Measurements from ENCODE around the gene RNF149. TPM values are rescaled to one million over a fixed set of nuclear protein-coding genes. Genes with fewer than 3 reads are reported as not detected.

The RNF149 gene
- total RNA-seq, 1 donor from 2014 or later: 32.0 TPM

- H3K4me3 Mint-ChIP-seq (ENCODE audit: unreplicated experiment): no peak overlapping the region
- TF ChIP-seq, protein P1, sequence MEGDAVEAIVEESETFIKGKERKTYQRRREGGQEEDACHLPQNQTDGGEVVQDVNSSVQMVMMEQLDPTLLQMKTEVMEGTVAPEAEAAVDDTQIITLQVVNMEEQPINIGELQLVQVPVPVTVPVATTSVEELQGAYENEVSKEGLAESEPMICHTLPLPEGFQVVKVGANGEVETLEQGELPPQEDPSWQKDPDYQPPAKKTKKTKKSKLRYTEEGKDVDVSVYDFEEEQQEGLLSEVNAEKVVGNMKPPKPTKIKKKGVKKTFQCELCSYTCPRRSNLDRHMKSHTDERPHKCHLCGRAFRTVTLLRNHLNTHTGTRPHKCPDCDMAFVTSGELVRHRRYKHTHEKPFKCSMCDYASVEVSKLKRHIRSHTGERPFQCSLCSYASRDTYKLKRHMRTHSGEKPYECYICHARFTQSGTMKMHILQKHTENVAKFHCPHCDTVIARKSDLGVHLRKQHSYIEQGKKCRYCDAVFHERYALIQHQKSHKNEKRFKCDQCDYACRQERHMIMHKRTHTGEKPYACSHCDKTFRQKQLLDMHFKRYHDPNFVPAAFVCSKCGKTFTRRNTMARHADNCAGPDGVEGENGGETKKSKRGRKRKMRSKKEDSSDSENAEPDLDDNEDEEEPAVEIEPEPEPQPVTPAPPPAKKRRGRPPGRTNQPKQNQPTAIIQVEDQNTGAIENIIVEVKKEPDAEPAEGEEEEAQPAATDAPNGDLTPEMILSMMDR (IDR thresholded peaks at IDR 0.05; ENCODE audit: unreplicated experiment): no peak
- peaks cover 8% of the 10 kb centered on the region for H3K4me1 Mint-ChIP-seq (ENCODE audit: unreplicated experiment)
- H3K27me3 Mint-ChIP-seq (ENCODE audit: unreplicated experiment): no peaks in the 10 kb centered on the region
- peaks cover 28% of the 10 kb centered on the region for H3K36me3 Mint-ChIP-seq (ENCODE audit: low read depth, unreplicated experiment)
- H3K27ac Mint-ChIP-seq (ENCODE audit: unreplicated experiment): no peak overlapping the region
- DNase-seq (ENCODE audit: low spot score): no peak
- no peaks in the 10 kb centered on the region for H3K9me3 Mint-ChIP-seq (ENCODE audit: unreplicated experiment)
Observed at GRCh38 chr2:101281482-101281881, 27.0 kb downstream of the RNF149 start.

GRCh38 chr2:101278925-101279324, 29.6 kb downstream of the RNF149 start:
- no peaks in the 10 kb centered on the region for H3K27me3 Mint-ChIP-seq (ENCODE audit: unreplicated experiment)

GRCh38 chr2:101277111-101277510, 31.4 kb downstream of the RNF149 start:
- no peak overlapping the region for H3K27ac Mint-ChIP-seq (ENCODE audit: unreplicated experiment)
- peaks cover 8% of the 10 kb centered on the region for H3K4me1 Mint-ChIP-seq (ENCODE audit: unreplicated experiment)
- peaks cover 25% of the 10 kb centered on the region for H3K36me3 Mint-ChIP-seq (ENCODE audit: low read depth, unreplicated experiment)
- DNase-seq (ENCODE audit: low spot score): no peak
- TF ChIP-seq, protein P1 (IDR thresholded peaks at IDR 0.05; ENCODE audit: unreplicated experiment): no peak
- H3K4me3 Mint-ChIP-seq (ENCODE audit: unreplicated experiment): no peak overlapping the region
- no peaks in the 10 kb centered on the region for H3K27me3 Mint-ChIP-seq (ENCODE audit: unreplicated experiment)
- no peaks in the 10 kb centered on the region for H3K9me3 Mint-ChIP-seq (ENCODE audit: unreplicated experiment)

More at GRCh38 chr2:101278925-101279324, 29.6 kb downstream of the RNF149 start:
- TF ChIP-seq, protein P1 (IDR thresholded peaks at IDR 0.05; ENCODE audit: unreplicated experiment): no peak
- Mint-ChIP-seq H3K4me3 (ENCODE audit: unreplicated experiment) (no peak overlapping the region), H3K9me3 (ENCODE audit: unreplicated experiment) (no peaks in the 10 kb centered on the region), H3K27ac (ENCODE audit: unreplicated experiment) (no peak overlapping the region), H3K4me1 (ENCODE audit: unreplicated experiment) (peaks cover 8% of the 10 kb centered on the region), H3K36me3 (ENCODE audit: low read depth, unreplicated experiment) (peaks cover 28% of the 10 kb centered on the region)
- DNase-seq (ENCODE audit: low spot score): no peak

DNA sequence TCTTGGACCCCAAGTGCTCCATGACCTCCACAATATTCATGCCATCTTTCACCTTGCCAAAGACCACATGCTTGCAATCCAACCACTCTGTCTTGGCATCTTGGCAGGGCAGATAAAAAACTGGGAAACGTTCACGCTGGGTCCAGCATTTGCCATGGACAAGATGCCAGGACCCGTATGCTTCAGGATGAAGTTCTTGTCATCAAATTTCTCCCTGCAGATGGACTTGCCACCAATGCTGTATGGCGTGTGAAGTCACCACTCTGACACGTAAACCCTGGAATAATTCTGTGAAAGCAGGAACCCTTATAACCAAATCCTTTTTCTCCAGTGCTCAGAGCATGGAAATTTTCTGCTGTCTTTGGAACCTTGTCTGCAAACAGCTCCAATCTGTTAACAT, 34.4 kb downstream of the RNF149 start:
- H3K4me3 Mint-ChIP-seq (ENCODE audit: unreplicated experiment): no peak overlapping the region
- peaks cover 1% of the 10 kb centered on the region for H3K27me3 Mint-ChIP-seq (ENCODE audit: unreplicated experiment)
- H3K4me1 Mint-ChIP-seq (ENCODE audit: unreplicated experiment): peaks cover 6% of the 10 kb centered on the region
- no peak overlapping the region for H3K27ac Mint-ChIP-seq (ENCODE audit: unreplicated experiment)
- H3K36me3 Mint-ChIP-seq (ENCODE audit: low read depth, unreplicated experiment): peaks cover 10% of the 10 kb centered on the region
- DNase-seq (ENCODE audit: low spot score): no peak
- no peaks in the 10 kb centered on the region for H3K9me3 Mint-ChIP-seq (ENCODE audit: unreplicated experiment)
- TF ChIP-seq, protein P1 (IDR thresholded peaks at IDR 0.05; ENCODE audit: unreplicated experiment): no peak

DNA sequence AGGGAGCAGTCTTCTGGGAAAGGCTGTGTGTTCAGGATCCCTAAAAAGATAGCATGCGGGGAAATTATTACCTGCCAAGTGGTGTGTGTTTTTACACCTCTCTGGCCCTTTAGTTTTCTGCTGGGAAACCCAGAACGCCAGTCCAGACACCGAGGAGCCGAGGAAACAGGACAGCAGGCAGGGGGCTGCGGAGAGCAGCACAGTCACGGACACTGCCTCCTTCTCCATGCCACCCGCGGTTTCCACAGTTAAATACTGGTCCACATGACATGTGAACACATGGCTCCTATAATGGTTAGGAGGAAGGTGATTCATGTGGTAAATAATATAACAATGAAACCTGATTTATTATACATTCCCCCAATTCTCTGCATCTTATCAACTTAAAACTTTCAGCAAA, 35.4 kb downstream of the RNF149 start:
- no peak overlapping the region for H3K4me3 Mint-ChIP-seq (ENCODE audit: unreplicated experiment)
- peaks cover 14% of the 10 kb centered on the region for H3K36me3 Mint-ChIP-seq (ENCODE audit: low read depth, unreplicated experiment)
- peaks cover 1% of the 10 kb centered on the region for H3K27me3 Mint-ChIP-seq (ENCODE audit: unreplicated experiment)
- no peak for DNase-seq (ENCODE audit: low spot score)
- H3K4me1 Mint-ChIP-seq (ENCODE audit: unreplicated experiment): no peaks in the 10 kb centered on the region
- H3K9me3 Mint-ChIP-seq (ENCODE audit: unreplicated experiment): no peaks in the 10 kb centered on the region
- no peak overlapping the region for H3K27ac Mint-ChIP-seq (ENCODE audit: unreplicated experiment)
- TF ChIP-seq, protein P1 (IDR thresholded peaks at IDR 0.05; ENCODE audit: unreplicated experiment): no peak

Data from endothelial cell (in vitro differentiated cells).